HG02642 (cell line): ENCODE data around the gene DMD.

Source experiments
- ATAC-seq: cut with Tn5 transposase; IDR thresholded peaks from one replicate; pipeline ENCODE4 v1.9.1; 2021; ENCODE audit warnings: mild to moderate bottlenecking; ENCODE audit not compliant: unreplicated experiment, poor library complexity

Gene DMD

GRCh38 chrX:31340587-31340986 lies 1870.8 kb downstream of the DMD start:
- no peak for ATAC-seq

- ATAC-seq: no peak
Observed at GRCh38 chrX:31338991-31339350, 1872.4 kb downstream of the DMD start.

- ATAC-seq: no peak
Observed at GRCh38 chrX:31337332-31337731, 1874.0 kb downstream of the DMD start.

GRCh38 chrX:31336419-31336818 lies 1874.9 kb downstream of the DMD start:
- ATAC-seq: no peak

GRCh38 chrX:31334997-31335396 lies 1876.4 kb downstream of the DMD start:
- ATAC-seq: no peak

GRCh38 chrX:31333165-31333831 lies 1878.1 kb downstream of the DMD start:
- ATAC-seq: no peak

GRCh38 chrX:31331928-31332327 lies 1879.4 kb downstream of the DMD start:
- ATAC-seq: no peak

- ATAC-seq: no peak
Observed at GRCh38 chrX:31331015-31331414, 1880.3 kb downstream of the DMD start.

GRCh38 chrX:31329298-31329697 lies 1882.1 kb downstream of the DMD start:
- ATAC-seq: no peak

- peak; percentile 75 for ATAC-seq
Observed at GRCh38 chrX:31323658-31324057, 1887.7 kb downstream of the DMD start.

GRCh38 chrX:31320740-31321139 lies 1890.6 kb downstream of the DMD start:
- ATAC-seq: no peak

- no peak for ATAC-seq
Observed at GRCh38 chrX:31319586-31319985, 1891.8 kb downstream of the DMD start.

GRCh38 chrX:31318866-31319265 lies 1892.5 kb downstream of the DMD start:
- no peak for ATAC-seq

GRCh38 chrX:31316340-31316991 lies 1894.9 kb downstream of the DMD start:
- ATAC-seq: no peak

GRCh38 chrX:31314921-31315320 lies 1896.4 kb downstream of the DMD start:
- ATAC-seq: no peak

GRCh38 chrX:31307952-31308351 lies 1903.4 kb downstream of the DMD start:
- no peak for ATAC-seq

GRCh38 chrX:31302573-31303075 lies 1908.7 kb downstream of the DMD start:
- no peak for ATAC-seq

- ATAC-seq: no peak
Observed at GRCh38 chrX:31301941-31302340, 1909.4 kb downstream of the DMD start.

GRCh38 chrX:31301203-31301602 lies 1910.1 kb downstream of the DMD start:
- ATAC-seq: no peak

GRCh38 chrX:31298916-31299315 lies 1912.4 kb downstream of the DMD start:
- no peak for ATAC-seq

- no peak for ATAC-seq
Observed at GRCh38 chrX:31297881-31298280, 1913.5 kb downstream of the DMD start.

GRCh38 chrX:31294475-31294874 lies 1916.9 kb downstream of the DMD start:
- ATAC-seq: no peak
